K562 (cell line): ENCODE data around the gene ACSBG1. TPM values are rescaled to one million over a fixed set of nuclear protein-coding genes. Genes with fewer than 3 reads are reported as not detected.

Experiments used
- ATAC-seq: fragments of 200-7000 bp; cut with Tn5 transposase; 3 replicates; pipeline ENCODE4 v1.9.1; 2020; ENCODE audit warnings: moderate library complexity
- BruUV-seq: library from RNA; stranded (reverse); fragments of 400-500 nt; replicated peaks from 2 replicates; lab custom pipeline; 2021; lab: Mats Ljungman, UMichigan
- CTCF ChIA-PET: fragments of 300-600 bp; formaldehyde crosslinking; extraction: SDS; loops from one replicate; lab custom pipeline; 2021; ENCODE audit warnings: low intra/inter-chr PET ratio; lab: Yijun Ruan, JAX
- POLR2A ChIA-PET: fragments of 300-600, 350-650 bp; sonication (Branson Sonifier 250); formaldehyde crosslinking; extraction: SDS; loops from one replicate; lab custom pipeline; 2021; ENCODE audit warnings: antibody characterized with exemption, inconsistent platforms; lab: Yijun Ruan, JAX
- DNase-seq, 4 experiments: peaks; one replicate each; pipeline versions ENCODE4 v3.0.0 to v3.0.0-alpha.2; 2011 to 2018; ENCODE audit warnings: low spot score in 3 of 4, mixed read lengths in 3 of 4; ENCODE audit errors: extremely low read depth in 1 of 4
- FAIRE-seq: peaks from 2 replicates; lab custom pipeline; 2011; peaks lifted over from hg19 to GRCh38; lab: Jason Lieb, UNC
- H2AFZ ChIP-seq: 2 replicates; pipeline ENCODE4 v1.6.0; 2011; ENCODE audit warnings: low read depth, low read length, control low read depth, inconsistent platforms
- H3K27ac ChIP-seq: fragments of 200-600 bp; 3 replicates; pipeline ENCODE4 v1.8.0; 2011; ENCODE audit warnings: low read depth, mild to moderate bottlenecking, control low read depth, inconsistent platforms, low read length, moderate library complexity, mixed read lengths; ENCODE audit errors: extremely low read depth
- H3K27me3 ChIP-seq, 2 experiments: fragments of 300-600 bp in 1 of 2; 2 replicates in 1 of 2; 3 replicates in 1 of 2; pipeline versions ENCODE4 v1.6.0 to v1.8.0; 2011; ENCODE audit warnings: inconsistent platforms in 2 of 2, low read length in 2 of 2, mild to moderate bottlenecking in 1 of 2, mixed read lengths in 1 of 2, moderate library complexity in 1 of 2; ENCODE audit not compliant: control insufficient read depth in 2 of 2, insufficient read depth in 2 of 2
- H3K36me3 ChIP-seq: fragments of 300-600 bp; 3 replicates; pipeline ENCODE4 v1.8.0; 2011; ENCODE audit warnings: mild to moderate bottlenecking, low read length, inconsistent platforms; ENCODE audit not compliant: control insufficient read depth, insufficient read depth
- H3K4me1 ChIP-seq, 2 experiments: fragments of 200-600 bp in 1 of 2; replicated peaks in 1 of 2; 2 replicates in 1 of 2; 3 replicates in 1 of 2; pipeline versions ENCODE4 v1.5.1 to v1.8.0; 2011; ENCODE audit warnings: inconsistent platforms in 2 of 2, low read length in 2 of 2, mild to moderate bottlenecking in 1 of 2, mixed read lengths in 1 of 2, moderate library complexity in 1 of 2; ENCODE audit not compliant: control insufficient read depth in 2 of 2, insufficient read depth in 2 of 2
- H3K4me2 ChIP-seq: 2 replicates; pipeline ENCODE4 v1.6.1; 2011; ENCODE audit warnings: low read length, control low read depth, inconsistent platforms, mixed read lengths; ENCODE audit not compliant: insufficient read depth
- H3K4me3 ChIP-seq: fragments of 200-600 bp; sonication (generic), shearing (Covaris generic); 2 replicates; pipeline ENCODE4 v1.5.1; 2016; ENCODE audit warnings: control low read depth, inconsistent platforms
- H3K79me2 ChIP-seq: fragments of 200-600 bp; 3 replicates; pipeline ENCODE4 v1.8.0; 2011; ENCODE audit warnings: low read length, inconsistent platforms; ENCODE audit not compliant: control insufficient read depth, insufficient read depth
- H3K9ac ChIP-seq, 2 experiments: 2 replicates each; pipeline versions ENCODE4 v1.6.0 to v1.6.1; 2011; ENCODE audit warnings: low read depth in 2 of 2, low read length in 2 of 2, control low read depth in 1 of 2, inconsistent platforms in 1 of 2, mild to moderate bottlenecking in 1 of 2, mixed read lengths in 1 of 2; ENCODE audit not compliant: insufficient read depth in 1 of 2
- H3K9me1 ChIP-seq: one replicate; pipeline ENCODE4 v1.6.0; 2011; ENCODE audit warnings: inconsistent platforms, mild to moderate bottlenecking, low read length, moderate library complexity; ENCODE audit not compliant: control insufficient read depth, insufficient read depth
- H3K9me3 ChIP-seq: replicated peaks from 2 replicates; pipeline ENCODE4 v1.5.1; 2011; ENCODE audit warnings: low read depth, low read length, inconsistent platforms; ENCODE audit not compliant: control insufficient read depth, insufficient read depth
- H4K20me1 ChIP-seq: replicated peaks from 2 replicates; pipeline ENCODE4 v1.6.1; 2011; ENCODE audit warnings: low read length, inconsistent platforms, mixed read lengths; ENCODE audit not compliant: control insufficient read depth, insufficient read depth
- DPF2 ChIP-seq: fragments of 450-650 bp; IDR thresholded peaks from 2 replicates; pipeline ENCODE4 v1.6.1; 2016
- IFI16 ChIP-seq: fragments of 250-450 bp; sonication (Bioruptor Pico); IDR thresholded peaks from 2 replicates; pipeline ENCODE4 v2.1.2; 2022; ENCODE audit warnings: mild to moderate bottlenecking, inconsistent platforms
- MCM7 ChIP-seq, 2 experiments: fragments of 450-650 bp; IDR thresholded peaks; 2 replicates each; pipeline ENCODE4 v1.6.1; 2016 to 2018
- NFIC ChIP-seq: fragments of 450-650 bp; IDR thresholded peaks from 2 replicates; pipeline ENCODE4 v1.6.1; 2017; ENCODE audit warnings: mild to moderate bottlenecking, inconsistent platforms
- NFRKB ChIP-seq: fragments of 450-650 bp; IDR thresholded peaks from 2 replicates; pipeline ENCODE4 v1.6.1; 2016; ENCODE audit warnings: low read depth
- SLC30A9 ChIP-seq: fragments of 250-450 bp; sonication (Bioruptor Pico); IDR thresholded peaks from 2 replicates; pipeline ENCODE4 v1.8.0; 2022; ENCODE audit warnings: mild to moderate bottlenecking, moderate library complexity
- ZFP1 ChIP-seq: fragments of 450-650 bp; formaldehyde crosslinking; IDR thresholded peaks from 2 replicates; pipeline ENCODE4 v1.4.0; 2020; ENCODE audit warnings: mild to moderate bottlenecking, mixed read lengths
- ZNF212 ChIP-seq: fragments of 450-650 bp; formaldehyde crosslinking; IDR thresholded peaks from 2 replicates; pipeline ENCODE4 v1.4.0; 2020; ENCODE audit warnings: mild to moderate bottlenecking
- WGBS: fragments of 100-300 bp; shearing (Covaris generic); methylation state at CpG from one replicate; pipeline ENCODE4 v1.1.6; 2016; ENCODE audit warnings: low coverage, mixed read lengths; ENCODE audit not compliant: insufficient coverage; ENCODE audit errors: missing lambda C conversion rate; 5-methylcytosine and 5-hydroxymethylcytosine counted together
- in situ Hi-C: fragments of 300-500 bp; cut with MboI; formaldehyde crosslinking; loops from 4 replicates; pipeline ENCODE4 v1.15.0; 2018; ENCODE audit warnings: inconsistent platforms, mixed read lengths
- intact Hi-C: fragments of 100-400 bp; cut with micrococcal nuclease; formaldehyde crosslinking; loops from 2 replicates; pipeline ENCODE4 v1.14.2; 2022
- polyA plus RNA-seq, 8 experiments: library from polyadenylated mRNA; depleted of rRNA in 4 of 8; stranded (reverse) in 5 of 8; unstranded in 3 of 8; fragments of >200 nt; fragmentation: Nextera tagmentation in 2 of 8; fragmentation: Illumina TruSeq in 1 of 8; extraction: Ambion mirVana in 2 of 8; extraction: Trizol in 1 of 8; gene quantifications; 2 replicates each; pipeline versions ENCODE4 v1.2.1 to v1.2.3, GENCODE V29; 2011 to 2014; ENCODE audit warnings: inconsistent platforms in 1 of 8, missing spikeins in 1 of 8
- total RNA-seq, 7 experiments: library from RNA; depleted of rRNA in 6 of 7; stranded (reverse); fragments of >200 nt in 6 of 7; fragmentation: Illumina TruSeq in 2 of 7; extraction: Trizol in 2 of 7; gene quantifications; 2 replicates each; pipeline versions ENCODE4 v1.2.1 to v1.2.3, GENCODE V29; 2011 to 2021; ENCODE audit warnings: low replicate concordance in 1 of 7

The ACSBG1 gene
- total and polyA plus RNA-seq, 9 of the 15 experiments (the other 6 are each of a cell fraction or from before 2014, with no cell fraction given) = 0.36 to 6.4 (median 2.5) TPM

DNA sequence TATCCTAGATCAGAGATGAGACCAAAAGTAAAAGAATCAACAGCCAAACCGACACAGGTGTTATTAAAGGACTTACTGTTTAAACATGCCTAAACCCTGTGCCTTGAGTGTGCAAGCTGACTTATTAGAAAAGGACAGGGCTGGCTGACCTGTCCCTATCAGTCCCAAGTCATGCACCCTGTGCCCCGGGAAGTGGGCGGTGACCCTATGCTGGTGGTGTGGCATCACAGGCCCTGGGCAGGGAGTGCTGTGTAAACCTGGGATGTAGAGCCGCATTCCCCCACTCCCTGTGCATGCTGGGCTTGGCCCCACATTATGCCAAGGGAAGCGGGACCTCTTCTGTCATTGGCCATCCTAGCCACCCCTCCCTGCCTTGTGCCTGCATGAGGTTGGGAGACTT lies 40.6 kb upstream of the ACSBG1 start:
- Histone ChIP-seq H3K9me3 (no peaks in the 10 kb centered on the region), H2AFZ (no peak overlapping the region), H3K79me2 (no peaks in the 10 kb centered on the region), H3K9me1 (no peaks in the 10 kb centered on the region), H3K4me3 (no peak overlapping the region), H3K27ac (no peak overlapping the region), H3K9ac (no peak overlapping the region), H3K36me3 (peaks cover 11% of the 10 kb centered on the region; the same call in 2 of the 3 replicates), H3K4me1 (peaks cover 20 to 28% of the 10 kb centered on the region in 2 experiments), H3K27me3 (no peaks in the 10 kb centered on the region), H3K4me2 (no peak overlapping the region), H4K20me1 (no peaks in the 10 kb centered on the region)
- in situ Hi-C loops = no loop called here
- ATAC-seq = no peak
- ChIA-PET CTCF (no interaction called here), POLR2A (interaction anchor here (1.6 to 2.2 kb wide), 2 partner anchors 18 to 24 kb away, joined by 5 to 9 read pairs; partner anchors contain the start of gene SKIC8)
- no peak for DNase-seq
- WGBS = 86% methylated on average over 5 of the region's 5 CpGs
- intact Hi-C loops = no loop called here
- no TSS peak for BruUV-seq
- no peak for FAIRE-seq
- TF ChIP-seq NFRKB (no peak), ZNF212 (CRISPR knock-in tag) (no peak), SLC30A9 (CRISPR knock-in tag) (no peak), ZFP1 (no peak), DPF2 (no peak), IFI16 (CRISPR knock-in tag) (no peak)

DNA sequence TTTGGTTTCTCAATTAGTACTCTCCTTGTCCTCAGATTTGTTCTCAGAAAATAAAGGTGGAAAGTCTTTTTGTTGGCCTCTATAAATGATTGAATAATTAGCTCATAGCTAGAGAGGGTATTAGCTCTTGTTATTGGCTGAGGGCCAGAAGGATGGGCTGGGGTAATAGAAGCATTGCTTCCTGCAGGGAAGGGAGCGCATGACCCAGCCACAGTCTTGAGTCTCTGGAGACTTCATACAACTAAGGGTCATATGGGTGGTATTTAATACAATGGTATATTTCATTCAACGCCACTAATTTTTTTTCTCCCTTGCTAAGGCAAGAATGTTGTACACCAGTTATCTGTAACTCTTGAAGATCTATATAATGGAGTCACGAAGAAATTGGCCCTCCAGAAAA lies 38.4 kb upstream of the ACSBG1 start:
- DNase-seq = no peak
- POLR2A ChIA-PET = interaction anchor here (1.0 to 1.1 kb wide), 2 partner anchors 11 to 28 kb away, joined by 3 to 4 read pairs; no protein-coding TSS in a partner anchor
- no peak for FAIRE-seq
- Histone ChIP-seq H3K79me2 (no peaks in the 10 kb centered on the region), H3K9me1 (no peaks in the 10 kb centered on the region), H2AFZ (no peak overlapping the region; the same call in 1 of the 2 replicates), H3K9me3 (no peaks in the 10 kb centered on the region), H4K20me1 (no peaks in the 10 kb centered on the region), H3K4me2 (no peak overlapping the region), H3K27ac (no peak overlapping the region), H3K9ac (no peak overlapping the region), H3K4me1 (peaks cover 20 to 26% of the 10 kb centered on the region in 2 experiments), H3K27me3 (no peaks in the 10 kb centered on the region), H3K4me3 (no peak overlapping the region), H3K36me3 (no peaks in the 10 kb centered on the region)
- TF ChIP-seq MCM7 (IDR thresholded peaks at IDR 0.05) = no peak
- TF ChIP-seq NFIC = peak; percentile 76
- WGBS = 82% methylated on average over 3 of the region's 3 CpGs
- no peak for ATAC-seq
- no TSS peak for BruUV-seq
- intact Hi-C loops = no loop called here
- in situ Hi-C loops = no loop called here
- CTCF ChIA-PET = no interaction called here
